Regular cardiac myocyte (primary cell): ENCODE results near the gene RIMBP3C. TPM values are rescaled to one million over a fixed set of nuclear protein-coding genes. Genes with fewer than 3 reads are reported as not detected.

Experiments used
- total RNA-seq: library from RNA; depleted of rRNA; stranded (reverse); fragments of >200 nt; gene quantifications from 2 replicates; pipeline ENCODE4 v1.2.3, GENCODE V29; 2014

The RIMBP3C gene, protein sequence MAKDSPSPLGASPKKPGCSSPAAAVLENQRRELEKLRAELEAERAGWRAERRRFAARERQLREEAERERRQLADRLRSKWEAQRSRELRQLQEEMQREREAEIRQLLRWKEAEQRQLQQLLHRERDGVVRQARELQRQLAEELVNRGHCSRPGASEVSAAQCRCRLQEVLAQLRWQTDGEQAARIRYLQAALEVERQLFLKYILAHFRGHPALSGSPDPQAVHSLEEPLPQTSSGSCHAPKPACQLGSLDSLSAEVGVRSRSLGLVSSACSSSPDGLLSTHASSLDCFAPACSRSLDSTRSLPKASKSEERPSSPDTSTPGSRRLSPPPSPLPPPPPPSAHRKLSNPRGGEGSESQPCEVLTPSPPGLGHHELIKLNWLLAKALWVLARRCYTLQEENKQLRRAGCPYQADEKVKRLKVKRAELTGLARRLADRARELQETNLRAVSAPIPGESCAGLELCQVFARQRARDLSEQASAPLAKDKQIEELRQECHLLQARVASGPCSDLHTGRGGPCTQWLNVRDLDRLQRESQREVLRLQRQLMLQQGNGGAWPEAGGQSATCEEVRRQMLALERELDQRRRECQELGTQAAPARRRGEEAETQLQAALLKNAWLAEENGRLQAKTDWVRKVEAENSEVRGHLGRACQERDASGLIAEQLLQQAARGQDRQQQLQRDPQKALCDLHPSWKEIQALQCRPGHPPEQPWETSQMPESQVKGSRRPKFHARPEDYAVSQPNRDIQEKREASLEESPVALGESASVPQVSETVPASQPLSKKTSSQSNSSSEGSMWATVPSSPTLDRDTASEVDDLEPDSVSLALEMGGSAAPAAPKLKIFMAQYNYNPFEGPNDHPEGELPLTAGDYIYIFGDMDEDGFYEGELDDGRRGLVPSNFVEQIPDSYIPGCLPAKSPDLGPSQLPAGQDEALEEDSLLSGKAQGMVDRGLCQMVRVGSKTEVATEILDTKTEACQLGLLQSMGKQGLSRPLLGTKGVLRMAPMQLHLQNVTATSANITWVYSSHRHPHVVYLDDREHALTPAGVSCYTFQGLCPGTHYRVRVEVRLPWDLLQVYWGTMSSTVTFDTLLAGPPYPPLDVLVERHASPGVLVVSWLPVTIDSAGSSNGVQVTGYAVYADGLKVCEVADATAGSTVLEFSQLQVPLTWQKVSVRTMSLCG (N-terminal part only)
- total RNA-seq, result 0.38 and 0.56 TPM in 2 replicates

DNA sequence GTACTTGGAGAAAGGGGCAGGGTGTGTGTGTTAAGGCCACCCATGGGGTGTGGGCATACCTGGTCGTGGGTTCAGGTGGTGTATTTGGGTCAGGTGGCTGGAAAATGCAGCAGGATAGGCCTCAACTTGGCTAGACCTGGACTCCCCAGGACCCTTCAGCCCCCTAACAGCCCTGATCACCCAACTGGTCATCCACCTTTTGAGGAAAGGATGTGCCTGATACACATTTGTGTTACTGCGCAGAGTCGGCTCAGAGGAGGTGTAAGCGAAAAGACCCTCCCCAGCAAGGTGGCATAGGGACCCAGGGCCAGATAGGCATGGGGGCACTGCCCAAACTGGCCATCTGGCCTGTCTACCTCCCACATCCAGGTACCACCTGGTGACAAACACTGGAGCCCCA is at the start of gene RIMBP3C:
RIMBP3C (minus strand) TSS at position 101 of the 400 bp plus-strand sequence. CDS start 485 bp downstream, outside the sequence.

DNA sequence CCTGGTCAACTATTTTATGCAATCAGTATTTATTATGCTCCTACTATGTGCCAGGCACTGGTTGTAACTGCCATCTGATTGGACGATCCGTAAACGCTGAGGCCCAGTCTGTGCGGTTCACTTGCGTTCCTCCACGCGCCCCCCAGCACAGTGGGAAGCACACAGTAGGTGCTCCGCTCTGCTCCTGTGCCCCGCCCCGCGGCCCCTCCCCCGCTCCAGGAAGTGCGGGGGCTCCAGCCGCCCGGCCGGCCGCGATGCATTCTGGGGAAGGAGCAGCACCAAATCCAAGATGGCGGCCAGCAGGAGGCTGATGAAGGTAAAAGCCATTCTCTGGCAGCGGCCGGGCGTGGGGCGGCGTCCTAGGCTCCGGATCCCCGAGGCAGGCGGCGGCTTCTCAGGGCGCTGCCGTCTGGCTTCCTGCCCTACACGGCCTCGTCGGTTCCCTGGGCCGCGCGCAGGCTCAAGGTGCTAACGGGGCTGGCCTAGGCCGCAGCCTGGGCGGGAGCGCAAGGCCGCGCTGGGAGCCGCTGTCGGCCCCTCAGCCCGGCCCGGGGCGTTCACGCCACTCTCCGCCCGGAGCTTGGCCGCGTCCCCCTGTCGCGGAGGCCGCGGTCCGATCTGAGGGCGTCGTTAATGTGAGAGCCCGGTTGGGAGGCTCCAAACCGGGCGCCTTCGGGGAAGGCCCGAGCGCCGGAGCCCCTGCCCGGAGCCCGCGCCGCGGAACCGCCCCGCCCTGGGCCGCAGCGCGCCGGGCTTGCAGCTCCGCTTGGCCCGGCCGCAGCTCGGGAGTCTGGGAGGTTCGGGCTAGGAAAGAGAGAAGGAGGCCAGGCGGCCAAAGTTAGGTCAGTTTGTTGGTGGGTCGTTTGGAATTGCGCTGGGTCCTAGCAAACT is 16.4 kb upstream of the RIMBP3C start, which contains the start of gene UBE2L3:
UBE2L3 (plus strand) TSS at position 259 of the 891 bp plus-strand sequence; CDS start at position 290, 31 bp downstream.

Other genes starting within 250 kb of the RIMBP3C start
- gene RIMBP3B, start 167.7 kb downstream of the RIMBP3C start, total RNA-seq, result under 0.01 TPM in 2 replicates
- gene HIC2, start 134.1 kb downstream of the RIMBP3C start, total RNA-seq, result 2.8 and 3.3 TPM in 2 replicates
- gene TMEM191C, start 84.1 kb downstream of the RIMBP3C start, total RNA-seq, result 0.58 and 1.1 TPM in 2 replicates
- gene UBE2L3, start 16.3 kb upstream of the RIMBP3C start, total RNA-seq, result 24.8 and 37.8 TPM in 2 replicates
- 11.3 and 22.0 TPM in 2 replicates for gene YDJC, start 78.6 kb upstream of the RIMBP3C start, total RNA-seq
- 0.19 and 0.28 TPM in 2 replicates for gene CCDC116, start 81.3 kb upstream of the RIMBP3C start, total RNA-seq
- gene SDF2L1, start 90.8 kb upstream of the RIMBP3C start, total RNA-seq, result 25.4 and 78.0 TPM in 2 replicates
- gene PPIL2, start 114.6 kb upstream of the RIMBP3C start, total RNA-seq, result 14.1 and 15.7 TPM in 2 replicates
- gene YPEL1, start 184.3 kb upstream of the RIMBP3C start, total RNA-seq, result 0.19 and 1.4 TPM in 2 replicates